Measurements from ENCODE around the gene HOXB7. TPM values are rescaled to one million over a fixed set of nuclear protein-coding genes. Genes with fewer than 3 reads are reported as not detected.

HOXB7 gene
- total RNA-seq, 2 experiments from 2014 or later, result 9.2 to 16.3 TPM

- no peaks in the 10 kb centered on the region for H3K79me2 ChIP-seq (ENCODE audit: insufficient read depth, low read depth, low read length)
- no peaks in the 10 kb centered on the region for H4K20me1 ChIP-seq (ENCODE audit: insufficient read depth, low read length)
- ChIA-PET CTCF (ENCODE audit: unreplicated experiment) (no interaction called here), POLR2A (no interaction called here)
- no peak overlapping the region for H2AFZ ChIP-seq (ENCODE audit: low read length)
- no peak for DNase-seq (ENCODE audit: low spot score)
- BruUV-seq (replicated peaks), result no TSS peak
- H3K4me1 ChIP-seq (ENCODE audit: insufficient read depth, low read length, poor library complexity, severe bottlenecking), result no peaks in the 10 kb centered on the region
- H3K9me2 ChIP-seq (ENCODE audit: insufficient read depth, low read length), result no peaks in the 10 kb centered on the region
- intact Hi-C loops (cut with micrococcal nuclease; ENCODE audit: unreplicated experiment), result no loop called here
- no peak overlapping the region for H3K4me2 ChIP-seq (ENCODE audit: low read length)
- no peak for TF ChIP-seq EZH2phosphoT487 (IDR thresholded peaks at IDR 0.05; ENCODE audit: borderline replicate concordance, low read depth, low read length)
- TF ChIP-seq CTCF (conservative IDR thresholded peaks at IDR 0.05; ENCODE audit: low read length), result no peak
- no peaks in the 10 kb centered on the region for H3K36me3 ChIP-seq (ENCODE audit: insufficient read depth, low read length)
- no peaks in the 10 kb centered on the region for H3K9me3 ChIP-seq (ENCODE audit: low read length)
- no peak overlapping the region for H3K27ac ChIP-seq (ENCODE audit: low read depth, low read length, poor library complexity, severe bottlenecking)
- no peak overlapping the region for H3K4me3 ChIP-seq (ENCODE audit: low read depth, low read length, poor library complexity, severe bottlenecking)
Observed at GRCh38 chr17:48569674-48570324, 41.0 kb downstream of the HOXB7 start.

GRCh38 chr17:48569240-48569582 lies 41.6 kb downstream of the HOXB7 start:
- Histone ChIP-seq H3K9me2 (ENCODE audit: insufficient read depth, low read length) (no peaks in the 10 kb centered on the region), H3K4me1 (ENCODE audit: insufficient read depth, low read length, poor library complexity, severe bottlenecking) (no peaks in the 10 kb centered on the region), H3K79me2 (ENCODE audit: insufficient read depth, low read depth, low read length) (no peaks in the 10 kb centered on the region), H3K27ac (ENCODE audit: low read depth, low read length, poor library complexity, severe bottlenecking) (no peak overlapping the region), H4K20me1 (ENCODE audit: insufficient read depth, low read length) (no peaks in the 10 kb centered on the region), H3K4me3 (ENCODE audit: low read depth, low read length, poor library complexity, severe bottlenecking) (no peak overlapping the region), H3K36me3 (ENCODE audit: insufficient read depth, low read length) (no peaks in the 10 kb centered on the region), H2AFZ (ENCODE audit: low read length) (no peak overlapping the region), H3K4me2 (ENCODE audit: low read length) (no peak overlapping the region), H3K9me3 (ENCODE audit: low read length) (no peaks in the 10 kb centered on the region)
- DNase-seq (ENCODE audit: low spot score), result no peak
- TF ChIP-seq EZH2phosphoT487 (IDR thresholded peaks at IDR 0.05; ENCODE audit: borderline replicate concordance, low read depth, low read length) (no peak), CTCF (conservative IDR thresholded peaks at IDR 0.05; ENCODE audit: low read length) (no peak)
- CTCF ChIA-PET (ENCODE audit: unreplicated experiment), result no interaction called here
- POLR2A ChIA-PET, result no interaction called here
- no TSS peak for BruUV-seq (replicated peaks)
- intact Hi-C loops (cut with micrococcal nuclease; ENCODE audit: unreplicated experiment), result no loop called here

GRCh38 chr17:48568499-48569239 lies 42.1 kb downstream of the HOXB7 start:
- no peaks in the 10 kb centered on the region for H3K79me2 ChIP-seq (ENCODE audit: insufficient read depth, low read depth, low read length)
- H3K9me3 ChIP-seq (ENCODE audit: low read length), result no peaks in the 10 kb centered on the region
- no peak for TF ChIP-seq CTCF (conservative IDR thresholded peaks at IDR 0.05; ENCODE audit: low read length)
- no peak for TF ChIP-seq EZH2phosphoT487 (IDR thresholded peaks at IDR 0.05; ENCODE audit: borderline replicate concordance, low read depth, low read length)
- no peak overlapping the region for H3K4me2 ChIP-seq (ENCODE audit: low read length)
- ChIA-PET POLR2A (no interaction called here), CTCF (ENCODE audit: unreplicated experiment) (no interaction called here)
- no peak overlapping the region for H3K4me3 ChIP-seq (ENCODE audit: low read depth, low read length, poor library complexity, severe bottlenecking)
- intact Hi-C loops (cut with micrococcal nuclease; ENCODE audit: unreplicated experiment), result no loop called here
- no peaks in the 10 kb centered on the region for H3K36me3 ChIP-seq (ENCODE audit: insufficient read depth, low read length)
- H3K27ac ChIP-seq (ENCODE audit: low read depth, low read length, poor library complexity, severe bottlenecking), result no peak overlapping the region
- DNase-seq (ENCODE audit: low spot score), result no peak
- no TSS peak for BruUV-seq (replicated peaks)
- no peaks in the 10 kb centered on the region for H3K9me2 ChIP-seq (ENCODE audit: insufficient read depth, low read length)
- no peak overlapping the region for H2AFZ ChIP-seq (ENCODE audit: low read length)
- H3K4me1 ChIP-seq (ENCODE audit: insufficient read depth, low read length, poor library complexity, severe bottlenecking), result no peaks in the 10 kb centered on the region
- H4K20me1 ChIP-seq (ENCODE audit: insufficient read depth, low read length), result no peaks in the 10 kb centered on the region

All from OCI-LY7 (cell line).